B cell (primary cell): ENCODE results near the gene MUC6. TPM values are rescaled to one million over a fixed set of nuclear protein-coding genes. Genes with fewer than 3 reads are reported as not detected.

ENCODE experiments used
- ATAC-seq: fragments of 200-7000 bp; cut with Tn5 transposase; one replicate; pipeline ENCODE4 v1.10.0; 2021; ENCODE audit warnings: low read depth, mild to moderate bottlenecking, moderate number of reproducible peaks, moderate library complexity
- CTCF ChIA-PET: fragments of 350-600 bp; sonication (Branson Sonifier 250); formaldehyde crosslinking; loops from one replicate; lab custom pipeline; 2021; ENCODE audit warnings: antibody characterized with exemption, inconsistent platforms; lab: Charles Lee
- POLR2A ChIA-PET: fragments of 350-600 bp; sonication (Branson Sonifier 250); formaldehyde crosslinking; loops from one replicate; lab custom pipeline; 2021; ENCODE audit warnings: antibody characterized with exemption; lab: Charles Lee
- DNase-seq: peaks from one replicate; pipeline ENCODE4 v3.0.0; 2013
- H2AFZ ChIP-seq: 2 replicates; pipeline ENCODE4 v1.6.1; 2012; ENCODE audit warnings: mild to moderate bottlenecking, low read depth, low read length; ENCODE audit not compliant: insufficient read depth, poor library complexity, severe bottlenecking
- H3K27ac ChIP-seq, 2 donors: 1 replicate in 1 of 2; 2 replicates in 1 of 2; pipeline ENCODE4 v1.5.1; 2012 to 2013; ENCODE audit warnings: low read length in 2 of 2, mild to moderate bottlenecking in 2 of 2, moderate library complexity in 1 of 2
- H3K27me3 ChIP-seq, 4 experiments: fragments of 200-600 bp in 1 of 4; sonication (generic) in 1 of 4; replicated peaks in 1 of 4; 1 replicate in 2 of 4; 2 replicates in 2 of 4; pipeline versions ENCODE4 v1.6.1 to v1.7.0; 2013 to 2016; ENCODE audit warnings: low read length in 3 of 4, mild to moderate bottlenecking in 2 of 4, mixed read lengths in 1 of 4, moderate library complexity in 1 of 4; ENCODE audit not compliant: insufficient read depth in 4 of 4, control insufficient read depth in 3 of 4; ENCODE audit errors: control extremely low read depth in 1 of 4
- H3K36me3 ChIP-seq, 2 experiments: replicated peaks in 1 of 2; 1 replicate in 1 of 2; 2 replicates in 1 of 2; pipeline versions ENCODE4 v1.6.1 to v1.7.1; 2013; ENCODE audit warnings: low read length in 1 of 2; ENCODE audit not compliant: insufficient read depth in 2 of 2, control insufficient read depth in 1 of 2; ENCODE audit errors: control extremely low read depth in 1 of 2, extremely low read depth in 1 of 2
- H3K4me1 ChIP-seq, 2 donors: fragments of 200-600 bp in 1 of 2; sonication (generic) in 1 of 2; 1 replicate in 1 of 2; 2 replicates in 1 of 2; pipeline versions ENCODE4 v1.5.1 to v1.6.1; 2013 to 2017; ENCODE audit warnings: low read length in 2 of 2; ENCODE audit not compliant: control insufficient read depth in 2 of 2, insufficient read depth in 2 of 2
- H3K4me2 ChIP-seq: replicated peaks from 2 replicates; pipeline ENCODE3; 2012; ENCODE audit warnings: mild to moderate bottlenecking, low read depth, low read length; ENCODE audit not compliant: poor library complexity, severe bottlenecking
- H3K4me3 ChIP-seq, 5 experiments: fragments of 200-600 bp in 1 of 5; sonication (generic) in 1 of 5; 1 replicate in 3 of 5; 2 replicates in 2 of 5; pipeline versions ENCODE4 v1.5.1 to v1.7.0; 2011 to 2016; ENCODE audit warnings: low read length in 4 of 5, mild to moderate bottlenecking in 4 of 5, low read depth in 2 of 5, control low read depth in 1 of 5, moderate library complexity in 1 of 5; ENCODE audit not compliant: insufficient read depth in 1 of 5; ENCODE audit errors: control extremely low read depth in 1 of 5, extremely low read depth in 1 of 5
- H3K79me2 ChIP-seq: fragments of 200-600 bp; sonication (generic); one replicate; pipeline ENCODE4 v1.6.0; 2016; ENCODE audit warnings: low read length; ENCODE audit not compliant: control insufficient read depth, insufficient read depth
- H3K9ac ChIP-seq: fragments of 200-600 bp; sonication (generic); 2 replicates; pipeline ENCODE4 v1.6.1; 2017; ENCODE audit warnings: mild to moderate bottlenecking, low read length, moderate library complexity
- H3K9me3 ChIP-seq, 3 donors: one replicate each; pipeline versions ENCODE4 v1.6.1 to v1.7.1; 2013; ENCODE audit warnings: low read length in 2 of 3; ENCODE audit not compliant: control insufficient read depth in 2 of 3, insufficient read depth in 1 of 3; ENCODE audit errors: control extremely low read depth in 1 of 3
- H4K20me1 ChIP-seq: 2 replicates; pipeline ENCODE4 v1.6.0; 2012; ENCODE audit warnings: mild to moderate bottlenecking, low read length; ENCODE audit not compliant: insufficient read depth, control insufficient read depth, poor library complexity, severe bottlenecking
- H3K27ac Mint-ChIP-seq: one replicate; pipeline ENCODE4 v1.8.0; 2021; ENCODE audit warnings: mixed read lengths
- H3K27me3 Mint-ChIP-seq: one replicate; pipeline ENCODE4 v1.8.0; 2021; ENCODE audit warnings: mixed read lengths
- H3K4me1 Mint-ChIP-seq: one replicate; pipeline ENCODE4 v1.8.0; 2021; ENCODE audit warnings: mixed read lengths
- H3K4me3 Mint-ChIP-seq: one replicate; pipeline ENCODE4 v1.8.0; 2021; ENCODE audit warnings: mixed read lengths
- H3K9me3 Mint-ChIP-seq: one replicate; pipeline ENCODE4 v1.8.0; 2022; ENCODE audit warnings: mixed read lengths; ENCODE audit not compliant: insufficient read depth
- EZH2 ChIP-seq: IDR thresholded peaks from 2 replicates; pipeline ENCODE4 v1.6.1; 2012; ENCODE audit warnings: borderline replicate concordance, low read depth, mild to moderate bottlenecking, moderate library complexity, low read length; ENCODE audit not compliant: insufficient read depth, poor library complexity, severe bottlenecking
- WGBS: methylation state at CpG from one replicate; pipeline ENCODE4 v1.1.5; 2013; ENCODE audit warnings: missing lambda C conversion rate; ENCODE audit not compliant: insufficient coverage; 5-methylcytosine and 5-hydroxymethylcytosine counted together
- intact Hi-C: fragments of 100-400 bp; cut with micrococcal nuclease; formaldehyde crosslinking; loops from one replicate; pipeline ENCODE4 v1.10.0; 2022
- polyA plus RNA-seq: library from polyadenylated mRNA; depleted of rRNA; stranded (reverse); fragments of >200 nt; gene quantifications from 2 replicates; pipeline ENCODE4 v1.2.3, GENCODE V29; 2012
- total RNA-seq, 2 donors: library from RNA; stranded (reverse); fragments of 120-200 nt in 1 of 2; gene quantifications; 1 replicate in 1 of 2; 2 replicates in 1 of 2; pipeline versions ENCODE4 v1.2.3 to v1.2.4, GENCODE V29; 2013 to 2022
- TF ChIP-seq, protein P1 (sequence below): fragments of 200-600 bp; IDR thresholded peaks from one replicate; pipeline ENCODE4 v1.8.0; 2022; ENCODE audit warnings: antibody characterized with exemption, mild to moderate bottlenecking

MUC6 gene
- total and polyA plus RNA-seq, 2 donors (not counting 1 experiment from before 2014, with no cell fraction given): not detected

- ChIA-PET CTCF (no interaction called here), POLR2A (no interaction called here)
- Mint-ChIP-seq H3K4me1 (peaks cover 17% of the 10 kb centered on the region), H3K4me3 (no peak overlapping the region), H3K9me3 (no peaks in the 10 kb centered on the region), H3K27ac (no peak overlapping the region), H3K27me3 (no peaks in the 10 kb centered on the region)
- DNase-seq (no peak), ATAC-seq (no peak)
- no peaks in the 10 kb centered on the region for H3K9me3 ChIP-seq
- H3K4me2 ChIP-seq: no peak overlapping the region
- H4K20me1 ChIP-seq: peaks cover 27% of the 10 kb centered on the region
- peaks cover 0 to 38% of the 10 kb centered on the region in 2 experiments for H3K36me3 ChIP-seq
- H3K27me3 ChIP-seq: no peaks in the 10 kb centered on the region
- H3K27ac ChIP-seq: no peak overlapping the region
- H3K4me1 ChIP-seq: peaks cover 6 to 9% of the 10 kb centered on the region in 2 donors
- H3K79me2 ChIP-seq: peaks cover 34% of the 10 kb centered on the region
- H3K9ac ChIP-seq: no peak overlapping the region
- no peak overlapping the region for H3K4me3 ChIP-seq
- 98% methylated on average over 24 of the region's 26 CpGs for WGBS
- intact Hi-C loops: no loop called here
- no peak overlapping the region for H2AFZ ChIP-seq
- no peak for TF ChIP-seq EZH2
These were observed 63.9 kb downstream of the MUC6 start for GRCh38 chr11:972523-973211.

- Histone ChIP-seq H3K4me3 (no peak overlapping the region), H3K9me3 (no peaks in the 10 kb centered on the region), H3K27ac (no peak overlapping the region), H3K4me1 (peaks cover 6 to 9% of the 10 kb centered on the region in 2 donors), H3K36me3 (peaks cover 0 to 32% of the 10 kb centered on the region in 2 experiments), H2AFZ (no peak overlapping the region), H4K20me1 (peaks cover 21% of the 10 kb centered on the region), H3K9ac (no peak overlapping the region), H3K27me3 (no peaks in the 10 kb centered on the region), H3K79me2 (peaks cover 34% of the 10 kb centered on the region), H3K4me2 (no peak overlapping the region)
- TF ChIP-seq, protein P1, sequence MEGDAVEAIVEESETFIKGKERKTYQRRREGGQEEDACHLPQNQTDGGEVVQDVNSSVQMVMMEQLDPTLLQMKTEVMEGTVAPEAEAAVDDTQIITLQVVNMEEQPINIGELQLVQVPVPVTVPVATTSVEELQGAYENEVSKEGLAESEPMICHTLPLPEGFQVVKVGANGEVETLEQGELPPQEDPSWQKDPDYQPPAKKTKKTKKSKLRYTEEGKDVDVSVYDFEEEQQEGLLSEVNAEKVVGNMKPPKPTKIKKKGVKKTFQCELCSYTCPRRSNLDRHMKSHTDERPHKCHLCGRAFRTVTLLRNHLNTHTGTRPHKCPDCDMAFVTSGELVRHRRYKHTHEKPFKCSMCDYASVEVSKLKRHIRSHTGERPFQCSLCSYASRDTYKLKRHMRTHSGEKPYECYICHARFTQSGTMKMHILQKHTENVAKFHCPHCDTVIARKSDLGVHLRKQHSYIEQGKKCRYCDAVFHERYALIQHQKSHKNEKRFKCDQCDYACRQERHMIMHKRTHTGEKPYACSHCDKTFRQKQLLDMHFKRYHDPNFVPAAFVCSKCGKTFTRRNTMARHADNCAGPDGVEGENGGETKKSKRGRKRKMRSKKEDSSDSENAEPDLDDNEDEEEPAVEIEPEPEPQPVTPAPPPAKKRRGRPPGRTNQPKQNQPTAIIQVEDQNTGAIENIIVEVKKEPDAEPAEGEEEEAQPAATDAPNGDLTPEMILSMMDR: no peak
- TF ChIP-seq EZH2: no peak
- no peak overlapping the region for H3K4me3 Mint-ChIP-seq
- no peak overlapping the region for H3K27ac Mint-ChIP-seq
- ChIA-PET POLR2A (no interaction called here), CTCF (no interaction called here)
- intact Hi-C loops: no loop called here
- peaks cover 17% of the 10 kb centered on the region for H3K4me1 Mint-ChIP-seq
- H3K9me3 Mint-ChIP-seq: no peaks in the 10 kb centered on the region
- ATAC-seq: no peak
- 96% methylated on average over 27 of the region's 31 CpGs for WGBS
- no peak for DNase-seq
- no peaks in the 10 kb centered on the region for H3K27me3 Mint-ChIP-seq
These were observed 64.7 kb downstream of the MUC6 start for GRCh38 chr11:971731-972365.
